Activated CD8-positive, alpha-beta memory T cell treated with anti-CD3 and anti-CD28 coated beads for 48 hours (primary cell): ENCODE data around the gene PHF19.

Experiments used
- DNase-seq, 3 experiments: peaks; one replicate each; pipeline ENCODE4 v3.0.0-alpha.2; 2020; ENCODE audit warnings: low read depth in 2 of 3, low spot score in 2 of 3

PHF19 gene

GRCh38 chr9:120913647-120914264 is 36.8 kb upstream of the PHF19 start:
- no peak for DNase-seq

- DNase-seq: no peak
These were observed 36.1 kb upstream of the PHF19 start for GRCh38 chr9:120912958-120913646.

- no peak for DNase-seq
These were observed 34.4 kb upstream of the PHF19 start for GRCh38 chr9:120911295-120911837.

- no peak for DNase-seq
These were observed 33.7 kb upstream of the PHF19 start for GRCh38 chr9:120910643-120911042.

- DNase-seq: no peak
These were observed 32.9 kb upstream of the PHF19 start for GRCh38 chr9:120909904-120910303.

- no peak for DNase-seq
These were observed 28.6 kb upstream of the PHF19 start for GRCh38 chr9:120905315-120906164.

DNA sequence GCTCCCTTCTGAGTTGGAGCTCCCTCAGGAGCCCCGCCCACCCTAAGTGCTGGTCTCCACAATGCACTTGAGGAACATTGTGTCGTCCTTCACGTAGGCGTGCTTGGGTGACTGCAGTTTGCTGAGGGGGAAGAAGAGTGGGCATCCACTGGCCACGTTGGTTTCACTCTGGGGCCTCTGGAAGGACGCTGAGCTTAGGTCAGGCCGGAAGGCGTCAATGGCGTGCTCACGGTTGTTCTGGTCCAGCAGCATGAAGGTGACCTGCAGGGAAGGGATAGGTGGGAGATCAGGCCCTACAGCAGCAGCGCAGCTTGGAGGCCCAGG is 28.0 kb upstream of the PHF19 start:
- DNase-seq: no peak

DNA sequence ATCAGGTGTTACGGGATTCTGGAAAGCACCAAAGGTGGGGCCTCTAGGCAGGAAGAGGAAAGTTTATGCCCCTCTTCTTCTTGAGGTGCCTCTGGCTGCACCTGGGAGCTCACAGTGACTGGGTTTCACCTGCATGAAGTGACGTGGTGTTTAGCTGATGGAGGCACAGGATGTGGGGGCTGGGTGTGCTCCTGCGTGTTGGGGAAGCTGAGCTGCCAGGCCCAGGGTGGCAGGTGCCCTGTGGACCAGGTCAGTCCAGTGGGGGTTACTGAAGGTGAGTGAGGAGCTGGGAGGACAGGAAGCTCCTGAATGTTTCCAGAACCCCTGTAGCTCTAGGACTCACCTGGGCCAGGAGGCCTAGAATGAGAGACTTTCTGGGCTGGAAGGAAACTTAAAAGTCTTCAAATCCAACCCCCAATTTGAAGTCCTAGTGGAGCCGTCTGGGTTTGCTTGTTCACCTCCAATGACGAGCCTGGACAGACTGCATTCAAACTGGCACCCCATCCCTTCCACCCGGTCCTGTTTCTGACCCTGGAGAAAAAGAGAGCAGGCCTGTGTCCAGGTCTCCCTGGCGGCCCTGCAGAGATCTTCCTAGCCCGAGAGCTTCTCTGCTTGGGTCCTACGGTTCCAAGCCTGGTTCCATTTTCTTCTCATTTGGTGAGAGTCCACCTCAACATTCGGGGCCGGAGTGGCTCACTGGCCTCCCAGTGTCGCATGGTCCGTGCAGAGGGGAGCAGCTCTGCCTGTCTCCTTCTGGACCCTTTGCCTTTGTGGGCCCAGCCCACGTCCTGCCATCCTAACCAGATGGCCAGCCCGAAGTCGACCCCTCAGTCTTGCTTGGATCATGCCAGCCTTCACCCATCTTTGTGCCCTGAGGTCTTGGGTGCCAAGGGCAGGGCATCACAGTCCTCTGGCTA is 27.3 kb upstream of the PHF19 start:
- no peak for DNase-seq

- no peak for DNase-seq
These were observed 25.9 kb upstream of the PHF19 start for GRCh38 chr9:120902569-120903535.

DNA sequence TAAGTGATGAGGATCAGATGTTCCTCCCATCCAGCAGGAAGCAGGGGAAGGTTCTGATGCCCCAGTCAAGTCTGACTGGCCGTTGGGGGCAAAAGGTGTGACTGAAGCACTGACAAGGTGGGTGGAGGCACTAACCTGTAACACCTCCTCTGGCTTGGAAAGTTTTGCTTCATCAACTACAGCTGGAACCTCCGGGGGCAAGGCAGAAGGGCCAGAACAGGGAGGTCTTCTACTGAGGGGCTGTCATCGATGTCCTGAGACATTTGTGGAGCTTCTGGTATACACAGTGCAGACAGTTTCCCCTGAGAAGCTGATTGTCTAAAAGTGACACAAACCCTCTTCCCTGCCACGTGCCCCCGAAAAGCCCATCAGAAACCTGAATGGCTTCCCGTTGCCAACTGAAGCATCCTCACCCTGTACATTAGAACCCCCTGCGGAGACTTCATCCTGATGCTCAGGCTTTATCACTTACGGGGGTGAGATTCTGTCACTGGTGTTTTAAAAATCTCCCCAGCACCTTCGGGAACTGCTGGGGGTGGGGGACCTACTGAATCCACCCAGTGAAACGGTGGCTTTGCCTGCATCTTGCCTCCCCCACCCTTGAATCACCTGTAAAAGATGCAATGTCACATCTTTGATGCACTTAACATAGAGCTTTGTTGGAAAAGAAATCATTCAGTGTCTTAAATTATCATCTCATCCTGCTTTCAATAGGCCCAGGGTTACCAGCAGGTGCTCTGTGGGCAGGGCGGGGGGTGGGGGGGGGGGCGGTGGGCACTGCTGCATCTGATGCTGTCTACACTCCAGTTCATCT is 25.0 kb upstream of the PHF19 start:
- DNase-seq: no peak

- no peak for DNase-seq
These were observed 23.8 kb upstream of the PHF19 start for GRCh38 chr9:120900824-120901223.

GRCh38 chr9:120899490-120900068 is 22.6 kb upstream of the PHF19 start:
- DNase-seq: no peak

GRCh38 chr9:120898396-120898795 is 21.4 kb upstream of the PHF19 start:
- DNase-seq: no peak

GRCh38 chr9:120895951-120896350 is 19.0 kb upstream of the PHF19 start:
- no peak for DNase-seq

GRCh38 chr9:120894321-120895148 is 17.5 kb upstream of the PHF19 start:
- DNase-seq: no peak

DNA sequence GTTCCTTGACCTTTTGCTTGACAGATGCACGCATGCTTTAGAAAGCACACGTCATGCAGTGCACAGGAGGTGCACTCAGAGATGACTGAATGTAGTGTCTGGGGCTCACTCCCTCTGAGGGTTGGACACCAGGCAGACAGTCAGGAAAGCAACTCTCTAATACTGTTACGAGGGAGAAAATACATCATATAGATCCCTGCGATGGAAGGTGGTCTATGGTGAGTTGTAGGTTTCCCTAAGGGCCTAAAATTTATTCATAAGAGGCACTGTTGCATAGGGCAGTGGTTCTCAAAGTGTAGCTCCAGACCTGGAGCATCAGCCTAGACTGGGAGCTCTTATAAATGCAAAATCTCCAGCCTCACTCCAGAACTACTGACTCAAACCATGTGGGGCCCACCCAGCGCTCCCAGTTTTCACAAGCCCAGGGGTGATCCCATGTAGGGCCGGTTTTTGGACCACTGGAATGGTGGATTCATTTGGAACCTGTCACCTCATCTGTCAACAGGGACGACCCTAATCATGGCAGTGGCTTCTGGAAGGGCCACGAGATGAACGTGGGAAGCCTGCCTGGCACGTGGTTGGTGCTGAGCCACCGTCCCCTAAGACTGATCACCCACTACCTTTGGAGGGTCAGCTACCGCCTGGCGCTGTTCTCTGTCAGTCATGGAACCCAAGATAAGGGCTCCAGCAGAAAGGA is 16.8 kb upstream of the PHF19 start:
- no peak for DNase-seq
